GM21737 (cell line): ENCODE measurements around the gene MRTO4.
"Not testable (repeated sequence)": the region's sequence is repeated elsewhere in the genome, so short reads cannot be mapped to it uniquely, and the experiment has no call there.

Experiments used
- ATAC-seq: cut with Tn5 transposase; IDR thresholded peaks from one replicate; pipeline ENCODE4 v1.9.1; 2021; ENCODE audit warnings: mild to moderate bottlenecking, moderate library complexity; ENCODE audit not compliant: unreplicated experiment

Gene MRTO4

GRCh38 chr1:19251305-19252196 lies at the start of gene MRTO4, which contains the start of gene EMC1:
MRTO4 (plus strand) TSS chr1:19251805; CDS start chr1:19251836, 31 bp downstream.
EMC1 (minus strand) TSS chr1:19251524; CDS start chr1:19251509, 15 bp downstream.
- peak; percentile 71 for ATAC-seq

- no peak for ATAC-seq
Observed at GRCh38 chr1:19202396-19202795, 49.2 kb upstream of the MRTO4 start.

GRCh38 chr1:19203440-19203839 lies 48.2 kb upstream of the MRTO4 start:
- ATAC-seq: no peak

- ATAC-seq: no peak
Observed at GRCh38 chr1:19204446-19205266, 46.9 kb upstream of the MRTO4 start.

GRCh38 chr1:19205403-19205802 lies 46.2 kb upstream of the MRTO4 start:
- ATAC-seq: no peak

GRCh38 chr1:19205845-19206244 lies 45.8 kb upstream of the MRTO4 start:
- ATAC-seq: no peak

- no peak for ATAC-seq
Observed at GRCh38 chr1:19206947-19207346, 44.7 kb upstream of the MRTO4 start.

GRCh38 chr1:19208710-19209438 lies 42.7 kb upstream of the MRTO4 start:
- no peak for ATAC-seq

- peak; percentile 44 for ATAC-seq
Observed at GRCh38 chr1:19209439-19209989, 42.1 kb upstream of the MRTO4 start.

- peak; percentile 80 for ATAC-seq
Observed at GRCh38 chr1:19209990-19210771, 41.4 kb upstream of the MRTO4 start, which contains the start of gene UBR4. UBR4 (minus strand) TSS chr1:19210266; CDS start chr1:19210248, 18 bp downstream.

- ATAC-seq: no peak
Observed at GRCh38 chr1:19210772-19211549, 40.6 kb upstream of the MRTO4 start.

- ATAC-seq: no peak
Observed at GRCh38 chr1:19212167-19212566, 39.4 kb upstream of the MRTO4 start.

- no peak for ATAC-seq
Observed at GRCh38 chr1:19213580-19213979, 38.0 kb upstream of the MRTO4 start.

- not testable (repeated sequence) for ATAC-seq
Observed at GRCh38 chr1:19216585-19216984, 35.0 kb upstream of the MRTO4 start.

- ATAC-seq: no peak
Observed at GRCh38 chr1:19219451-19219850, 32.2 kb upstream of the MRTO4 start.

GRCh38 chr1:19220080-19220846 lies 31.3 kb upstream of the MRTO4 start:
- ATAC-seq: no peak

GRCh38 chr1:19220991-19221390 lies 30.6 kb upstream of the MRTO4 start:
- ATAC-seq: no peak

- ATAC-seq: no peak
Observed at GRCh38 chr1:19222573-19222972, 29.0 kb upstream of the MRTO4 start.
